A549 (cell line): ENCODE data around the gene DSCAML1.

Source experiments
- CBX2 ChIP-seq: fragments of 200-600 bp; sonication (generic); IDR thresholded peaks from 2 replicates; pipeline ENCODE4 v1.6.1; 2016; ENCODE audit warnings: low read depth, mild to moderate bottlenecking, borderline replicate concordance
- CBX8 ChIP-seq: fragments of 200-600 bp; sonication (generic); IDR thresholded peaks from 2 replicates; pipeline ENCODE4 v1.6.1; 2016
- ESRRA ChIP-seq: fragments of 150-350 bp; IDR thresholded peaks from 2 replicates; pipeline ENCODE4 v1.6.1; 2014; ENCODE audit warnings: mild to moderate bottlenecking, low read length, borderline replicate concordance
- NR3C1 ChIP-seq: fragments of >200 bp; sonication (Bioruptor Twin); formaldehyde crosslinking; IDR thresholded peaks from 3 replicates; pipeline ENCODE4 v1.6.1; 2017
- POLR2A ChIP-seq: IDR thresholded peaks from 2 replicates; pipeline ENCODE4 v1.6.1; 2012; ENCODE audit warnings: mild to moderate bottlenecking, low read length
- RAD21 ChIP-seq, 2 experiments: fragments of >200 bp in 1 of 2; sonication (Bioruptor Twin) in 1 of 2; formaldehyde crosslinking in 1 of 2; IDR thresholded peaks in 1 of 2; conservative IDR thresholded peaks in 1 of 2; 2 replicates in 1 of 2; 3 replicates in 1 of 2; pipeline ENCODE4 v1.6.1; 2012 to 2018; ENCODE audit warnings: inconsistent platforms in 1 of 2
- SMC3 ChIP-seq: fragments of >200 bp; sonication (Bioruptor Twin); formaldehyde crosslinking; IDR thresholded peaks from 3 replicates; pipeline ENCODE4 v1.6.1; 2018; ENCODE audit warnings: inconsistent platforms
- TF ChIP-seq, protein P1 (sequence below): fragments of >200 bp; sonication (Bioruptor Twin); formaldehyde crosslinking; IDR thresholded peaks from 3 replicates; pipeline ENCODE4 v1.5.1; 2016

DNA sequence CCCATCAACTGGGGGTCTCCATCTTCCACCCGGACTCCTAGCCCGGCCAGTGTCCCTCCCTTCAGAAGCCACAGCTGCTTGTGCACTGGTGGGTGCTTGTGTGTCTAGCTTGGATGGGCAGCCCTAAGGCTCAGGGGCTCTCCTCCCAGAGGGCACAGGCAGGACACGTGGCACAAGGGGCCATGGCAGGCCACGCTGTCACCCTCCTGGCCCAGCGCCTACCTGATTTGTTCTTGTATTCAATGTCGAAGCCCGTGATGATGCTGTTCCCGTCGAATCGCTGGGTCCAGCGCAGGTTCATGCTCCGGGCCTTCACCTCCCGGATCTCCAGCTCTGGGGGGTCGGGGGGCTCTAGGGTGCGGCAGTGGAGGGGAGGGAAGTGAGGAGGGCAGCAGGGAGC, 316.8 kb downstream of the DSCAML1 start:
- TF ChIP-seq CBX2 = no peak
- no peak for TF ChIP-seq SMC3
- TF ChIP-seq RAD21 (conservative IDR thresholded peaks at IDR 0.05 in 1 of 2, IDR thresholded peaks at IDR 0.05 in 1 of 2) = no peak
- TF ChIP-seq, protein P1, sequence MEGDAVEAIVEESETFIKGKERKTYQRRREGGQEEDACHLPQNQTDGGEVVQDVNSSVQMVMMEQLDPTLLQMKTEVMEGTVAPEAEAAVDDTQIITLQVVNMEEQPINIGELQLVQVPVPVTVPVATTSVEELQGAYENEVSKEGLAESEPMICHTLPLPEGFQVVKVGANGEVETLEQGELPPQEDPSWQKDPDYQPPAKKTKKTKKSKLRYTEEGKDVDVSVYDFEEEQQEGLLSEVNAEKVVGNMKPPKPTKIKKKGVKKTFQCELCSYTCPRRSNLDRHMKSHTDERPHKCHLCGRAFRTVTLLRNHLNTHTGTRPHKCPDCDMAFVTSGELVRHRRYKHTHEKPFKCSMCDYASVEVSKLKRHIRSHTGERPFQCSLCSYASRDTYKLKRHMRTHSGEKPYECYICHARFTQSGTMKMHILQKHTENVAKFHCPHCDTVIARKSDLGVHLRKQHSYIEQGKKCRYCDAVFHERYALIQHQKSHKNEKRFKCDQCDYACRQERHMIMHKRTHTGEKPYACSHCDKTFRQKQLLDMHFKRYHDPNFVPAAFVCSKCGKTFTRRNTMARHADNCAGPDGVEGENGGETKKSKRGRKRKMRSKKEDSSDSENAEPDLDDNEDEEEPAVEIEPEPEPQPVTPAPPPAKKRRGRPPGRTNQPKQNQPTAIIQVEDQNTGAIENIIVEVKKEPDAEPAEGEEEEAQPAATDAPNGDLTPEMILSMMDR = no peak
- no peak for TF ChIP-seq CBX8
- TF ChIP-seq ESRRA = no peak
- no peak for TF ChIP-seq NR3C1
- TF ChIP-seq POLR2A = no peak
